Ecto neural progenitor cell (in vitro differentiated cells): ENCODE data around the gene SAA4.
"Not testable (repeated sequence)": the region's sequence is repeated elsewhere in the genome, so short reads cannot be mapped to it uniquely, and the experiment has no call there.

Source experiments
- DNase-seq: peaks from one replicate; pipeline ENCODE4 v3.0.0-alpha.2; 2018; ENCODE audit warnings: low spot score

Gene SAA4, protein sequence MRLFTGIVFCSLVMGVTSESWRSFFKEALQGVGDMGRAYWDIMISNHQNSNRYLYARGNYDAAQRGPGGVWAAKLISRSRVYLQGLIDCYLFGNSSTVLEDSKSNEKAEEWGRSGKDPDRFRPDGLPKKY

DNA sequence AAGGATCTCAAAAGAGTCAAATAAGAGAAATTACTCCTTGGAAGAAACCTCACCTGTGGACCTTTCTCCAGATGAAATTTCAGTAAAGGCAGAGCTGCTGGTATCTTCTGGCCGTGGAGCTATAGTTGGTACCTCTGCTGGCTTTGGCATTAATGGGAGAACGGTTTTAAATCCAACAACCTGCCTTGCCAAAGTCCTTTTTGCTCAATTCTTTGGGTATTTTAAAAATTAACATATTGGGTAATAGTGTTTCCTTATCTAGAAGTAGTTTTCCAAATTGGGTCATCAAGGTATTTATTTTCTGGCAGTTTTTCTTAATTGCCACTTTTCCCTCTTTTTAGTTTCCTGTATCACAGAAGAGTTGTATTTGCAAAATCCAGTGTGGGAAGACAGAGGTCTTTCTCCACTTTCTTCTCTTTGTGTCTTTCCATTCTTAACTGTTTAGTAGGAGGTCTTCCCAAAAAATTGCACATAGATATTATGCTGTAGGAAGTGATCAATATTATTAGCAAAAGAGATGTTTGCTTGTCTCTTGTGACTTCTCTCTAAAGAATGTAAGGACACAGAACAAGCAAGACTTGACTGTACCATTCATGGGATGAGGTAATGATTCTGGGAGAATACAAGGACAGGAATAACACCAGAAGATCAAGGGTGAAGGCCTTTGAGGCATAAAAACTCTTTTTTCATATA lies at the start of gene SAA4:
Gene SAA4 (minus strand): TSS at position 139 of the 693 bp plus-strand sequence. CDS start 876 bp downstream, outside the sequence.
- DNase-seq = no peak

DNA sequence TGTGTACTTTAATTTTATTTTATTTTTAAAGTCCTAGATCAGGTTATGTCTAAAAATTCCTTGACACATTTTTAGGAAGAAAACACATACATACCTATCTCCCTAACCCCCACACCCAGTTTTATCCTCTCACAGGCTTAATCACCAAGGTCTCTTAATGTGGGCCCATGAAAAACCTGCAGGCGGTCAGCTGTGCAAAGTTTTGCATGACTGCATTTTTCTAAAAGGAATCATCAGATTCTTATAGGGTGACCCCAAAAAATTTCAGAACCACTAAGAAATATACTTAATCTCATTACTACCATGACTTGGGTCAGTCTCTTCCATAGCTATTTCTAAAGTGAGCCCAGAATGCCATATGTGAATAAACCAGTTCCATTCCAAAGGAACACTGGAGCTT lies 49.2 kb upstream of the SAA4 start:
- DNase-seq = no peak

DNA sequence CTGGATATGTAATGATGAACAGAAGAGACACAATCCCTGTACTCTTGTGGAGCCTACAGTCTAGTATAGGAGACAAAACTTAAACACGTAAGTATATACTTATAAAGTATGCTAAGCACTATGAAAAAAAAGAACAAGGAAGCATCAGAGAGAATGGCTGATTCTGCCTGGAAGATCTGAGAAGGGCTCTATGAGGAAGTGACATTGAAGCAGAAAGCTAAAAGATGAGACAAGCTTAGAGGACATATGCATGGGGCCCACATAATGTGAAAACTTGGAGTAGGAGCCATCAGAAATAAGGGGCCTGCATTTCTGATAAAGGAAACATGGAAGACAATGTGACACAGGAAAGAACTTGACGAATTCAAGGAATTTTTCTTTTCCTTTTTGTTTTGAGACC lies 46.0 kb upstream of the SAA4 start:
- DNase-seq = no peak

DNA sequence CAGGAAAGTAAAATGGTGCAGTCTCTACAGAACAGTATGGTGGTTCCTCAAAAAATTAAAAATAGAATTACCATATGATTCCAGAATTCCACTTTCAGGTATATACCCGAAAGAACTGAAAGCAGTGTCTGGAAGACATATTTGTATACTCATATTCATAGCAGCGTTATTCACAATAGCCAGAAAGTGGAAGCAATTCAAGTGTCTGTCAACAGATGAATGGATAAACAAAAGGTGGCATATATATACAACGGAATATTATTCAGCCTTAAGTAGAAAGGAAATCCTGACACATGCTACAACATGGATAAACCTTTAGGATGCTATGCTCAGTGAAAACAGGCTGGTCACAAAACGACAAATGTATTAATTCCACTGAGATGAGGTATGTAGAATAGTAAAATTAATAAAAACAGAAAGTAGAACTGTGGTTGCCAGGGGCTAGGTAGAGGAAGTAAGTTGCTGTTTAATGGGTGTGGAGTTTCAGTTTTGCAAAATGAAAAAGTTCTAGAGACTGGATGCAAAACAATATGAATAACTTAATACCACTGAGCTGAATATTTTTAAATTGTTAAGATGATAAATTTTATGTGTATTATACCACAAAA lies 43.9 kb upstream of the SAA4 start:
- no peak for DNase-seq

DNA sequence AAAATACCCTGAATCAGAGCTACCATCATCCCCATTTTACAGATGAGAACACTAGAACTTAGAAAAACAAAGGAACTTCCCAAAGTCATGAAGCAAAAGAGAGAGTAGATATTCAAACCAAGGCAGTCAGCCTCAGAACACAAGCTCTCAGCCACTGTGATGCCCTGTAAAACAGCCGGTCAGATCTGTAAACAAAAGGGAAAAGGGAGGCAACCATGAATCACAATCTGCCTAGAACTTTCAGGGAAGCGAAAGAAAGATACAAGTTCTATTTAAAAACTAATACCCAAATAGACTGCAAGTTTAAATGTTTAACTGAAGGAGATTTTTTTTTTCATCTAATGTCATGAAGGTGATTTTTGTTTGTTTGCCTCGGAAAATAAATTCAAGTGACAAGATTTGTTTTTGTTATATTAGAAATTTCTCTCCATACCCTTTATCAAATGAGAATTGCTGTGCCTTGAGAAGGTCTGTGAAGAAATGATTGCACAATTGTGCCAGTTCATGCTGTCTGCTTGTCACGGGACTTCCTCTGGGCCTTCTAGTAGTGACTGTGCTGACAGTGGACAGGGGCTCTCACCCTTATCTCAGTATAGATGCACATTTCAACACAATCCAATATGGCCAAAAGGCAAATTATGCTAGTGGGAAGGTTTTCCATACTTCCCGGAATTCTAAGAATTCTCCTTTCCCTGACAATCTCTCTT lies 41.1 kb upstream of the SAA4 start:
- DNase-seq = no peak

DNA sequence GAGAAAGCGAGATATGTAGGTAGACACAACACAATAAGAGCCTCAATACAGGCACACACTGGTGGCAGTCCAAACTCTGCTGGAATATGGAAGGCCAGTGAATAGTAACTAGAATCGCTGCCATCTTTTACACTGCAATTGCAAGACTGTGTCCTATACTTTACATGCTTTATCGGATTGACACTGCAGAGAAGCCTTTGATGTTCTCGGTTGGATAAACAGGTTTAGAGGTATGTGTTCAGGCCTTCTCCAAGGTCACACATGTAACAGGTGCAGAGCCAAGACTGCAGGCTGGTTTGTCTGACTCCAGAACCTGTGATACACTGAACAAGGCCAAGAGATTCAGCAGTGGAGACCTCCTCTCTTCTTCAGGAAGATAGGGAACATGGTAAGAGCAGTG lies 34.6 kb upstream of the SAA4 start:
- no peak for DNase-seq

DNA sequence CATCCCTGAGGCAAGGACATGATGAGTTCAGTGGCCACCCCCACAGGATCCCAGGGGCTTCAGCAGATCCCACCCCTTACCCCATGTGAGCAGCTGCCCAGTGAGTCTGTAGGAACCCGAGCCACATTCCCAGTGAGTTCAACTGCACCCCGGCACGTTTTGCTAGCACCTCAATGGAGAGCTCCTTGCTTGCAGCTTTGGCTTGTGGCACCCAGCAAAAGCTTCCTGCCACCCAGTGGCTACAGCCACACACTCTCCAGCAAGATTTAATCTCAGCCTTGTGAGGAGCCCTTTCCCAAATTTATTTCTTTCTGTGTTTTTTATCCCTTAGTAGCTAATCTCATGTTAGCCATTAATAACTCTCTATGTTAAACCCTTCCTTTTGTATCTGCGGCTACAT lies 33.5 kb upstream of the SAA4 start:
- DNase-seq = no peak

DNA sequence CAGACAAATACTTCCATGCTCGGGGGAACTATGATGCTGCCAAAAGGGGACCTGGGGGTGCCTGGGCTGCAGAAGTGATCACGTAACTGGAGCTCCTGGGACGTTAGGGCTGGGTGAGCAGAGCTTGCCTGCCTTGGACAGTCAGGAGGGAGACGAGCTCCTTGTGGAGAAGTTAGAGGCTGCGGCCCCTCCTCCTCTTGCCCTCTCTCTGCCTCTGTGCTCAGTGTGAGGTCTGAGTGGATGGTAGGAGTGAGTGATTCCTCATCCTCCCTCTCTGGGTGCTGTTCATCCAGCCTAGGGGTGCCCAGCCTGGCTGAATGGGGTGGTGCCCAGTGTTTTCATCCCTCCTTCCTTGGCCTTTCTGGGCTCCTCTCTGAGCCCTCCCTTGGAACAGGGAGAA lies 32.6 kb upstream of the SAA4 start:
- DNase-seq = not testable (repeated sequence)

DNA sequence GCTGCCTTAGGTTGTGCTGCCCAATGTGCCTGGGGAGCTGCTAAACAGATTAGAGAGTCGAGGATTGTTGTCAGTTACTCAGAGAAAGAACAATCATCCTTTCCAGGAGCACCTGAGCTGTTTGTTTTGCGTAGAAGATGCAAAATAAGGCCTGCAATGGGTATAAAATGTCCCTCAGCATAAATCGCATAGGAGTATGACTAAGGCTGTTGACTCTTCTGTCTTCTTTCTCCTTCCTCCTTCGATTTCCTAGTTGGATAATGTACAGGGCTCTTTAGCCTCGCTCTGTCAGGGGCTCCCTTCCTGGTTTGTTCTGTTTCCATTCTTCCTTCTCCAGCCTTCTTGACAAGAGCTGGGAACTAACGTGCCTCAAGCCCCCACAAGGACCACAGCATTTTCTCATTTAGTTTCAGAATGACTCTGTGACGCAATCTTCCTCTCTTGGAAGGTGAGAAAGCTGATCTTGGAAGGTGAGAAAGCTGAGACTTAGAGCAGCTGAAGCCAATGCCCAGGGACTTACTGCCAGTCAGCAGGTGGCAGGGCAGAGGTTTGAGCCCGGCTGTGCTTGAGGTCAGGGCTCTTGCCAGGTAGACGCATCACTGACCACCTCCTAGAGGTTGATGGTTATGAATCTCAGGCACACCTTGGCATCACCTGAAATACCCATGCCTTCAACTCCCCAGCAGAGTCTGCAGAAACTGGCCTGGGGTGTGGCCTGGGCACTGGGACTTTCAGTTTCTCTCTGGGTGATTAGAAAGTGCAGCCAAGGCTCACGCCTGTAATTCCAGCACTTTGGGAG lies 30.9 kb upstream of the SAA4 start:
- not testable (repeated sequence) for DNase-seq

DNA sequence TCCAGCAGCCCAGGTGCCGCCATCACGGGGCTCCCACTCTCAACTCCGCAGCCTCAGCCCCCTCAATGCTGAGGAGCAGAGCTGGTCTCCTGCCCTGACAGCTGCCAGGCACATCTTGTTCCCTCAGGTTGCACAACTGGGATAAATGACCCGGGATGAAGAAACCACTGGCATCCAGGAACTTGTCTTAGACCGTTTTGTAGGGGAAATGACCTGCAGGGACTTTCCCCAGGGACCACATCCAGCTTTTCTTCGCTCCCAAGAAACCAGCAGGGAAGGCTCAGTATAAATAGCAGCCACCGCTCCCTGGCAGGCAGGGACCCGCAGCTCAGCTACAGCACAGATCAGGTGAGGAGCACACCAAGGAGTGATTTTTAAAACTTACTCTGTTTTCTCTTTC lies 29.3 kb upstream of the SAA4 start, which contains the start of gene SAA1:
Gene SAA1 (plus strand): TSS at position 316 of the 400 bp plus-strand sequence. CDS start 624 bp downstream, outside the sequence.
- no peak for DNase-seq

DNA sequence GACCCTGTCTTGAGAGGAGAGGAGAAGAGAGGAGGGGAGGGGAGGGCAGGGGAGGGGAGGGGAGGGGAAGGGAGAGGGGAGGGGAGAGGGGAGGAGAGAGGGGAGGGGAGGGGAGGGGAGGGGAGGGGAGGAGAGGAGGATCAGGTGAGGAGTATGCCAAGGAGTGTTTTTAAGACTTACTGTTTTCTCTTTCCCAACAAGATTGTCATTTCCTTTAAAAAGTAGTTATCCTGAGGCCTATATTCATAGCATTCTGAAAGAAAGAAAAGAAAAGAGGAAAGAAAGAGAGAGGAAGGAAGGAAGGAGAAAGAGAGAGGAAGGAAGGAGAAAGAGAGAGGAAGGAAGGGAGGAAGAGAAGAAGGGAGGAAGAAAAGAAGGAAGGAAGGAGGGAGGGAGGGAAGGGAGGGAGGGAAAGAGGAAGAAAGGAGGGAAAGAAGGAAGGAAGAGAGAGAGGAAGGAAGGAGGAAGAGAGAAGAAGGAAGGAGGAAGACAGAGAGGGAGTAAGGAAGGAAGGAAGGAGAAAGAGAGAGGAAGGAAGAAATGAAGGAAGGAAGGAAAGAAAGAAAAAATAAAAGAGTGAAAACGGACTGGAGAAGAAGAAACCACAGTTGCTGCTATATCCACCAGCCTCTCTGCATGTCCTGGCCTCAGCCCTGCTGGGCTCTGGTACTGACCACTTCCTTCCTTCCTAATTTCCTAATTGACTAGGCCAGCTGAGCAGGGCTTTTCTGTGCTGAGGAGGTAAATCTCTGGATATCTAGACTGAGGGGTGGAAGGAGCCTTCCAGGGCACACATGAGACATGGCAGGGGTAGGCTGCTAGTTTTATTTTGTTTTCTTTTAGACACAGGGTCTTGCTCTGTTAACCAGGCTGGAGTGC lies 28.3 kb upstream of the SAA4 start:
- DNase-seq = no peak

DNA sequence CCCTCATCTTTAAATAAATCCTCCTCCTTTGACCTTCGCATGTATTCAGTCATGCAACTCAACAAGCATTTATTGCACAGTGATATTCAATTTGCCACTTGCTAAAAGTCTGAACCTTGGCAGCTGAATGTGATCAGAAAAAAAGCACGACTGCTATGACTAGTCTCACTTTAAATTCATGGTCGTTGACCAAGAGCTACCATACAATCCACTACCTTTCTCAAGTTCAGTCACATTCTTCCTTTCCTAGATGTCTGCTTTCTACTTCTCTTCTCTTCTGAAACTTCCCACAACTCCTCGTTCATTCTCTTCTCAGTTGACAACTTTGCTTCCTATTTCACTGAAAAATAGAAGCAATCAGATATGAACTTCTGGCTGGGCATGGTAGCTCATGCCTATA lies 27.4 kb upstream of the SAA4 start:
- no peak for DNase-seq

DNA sequence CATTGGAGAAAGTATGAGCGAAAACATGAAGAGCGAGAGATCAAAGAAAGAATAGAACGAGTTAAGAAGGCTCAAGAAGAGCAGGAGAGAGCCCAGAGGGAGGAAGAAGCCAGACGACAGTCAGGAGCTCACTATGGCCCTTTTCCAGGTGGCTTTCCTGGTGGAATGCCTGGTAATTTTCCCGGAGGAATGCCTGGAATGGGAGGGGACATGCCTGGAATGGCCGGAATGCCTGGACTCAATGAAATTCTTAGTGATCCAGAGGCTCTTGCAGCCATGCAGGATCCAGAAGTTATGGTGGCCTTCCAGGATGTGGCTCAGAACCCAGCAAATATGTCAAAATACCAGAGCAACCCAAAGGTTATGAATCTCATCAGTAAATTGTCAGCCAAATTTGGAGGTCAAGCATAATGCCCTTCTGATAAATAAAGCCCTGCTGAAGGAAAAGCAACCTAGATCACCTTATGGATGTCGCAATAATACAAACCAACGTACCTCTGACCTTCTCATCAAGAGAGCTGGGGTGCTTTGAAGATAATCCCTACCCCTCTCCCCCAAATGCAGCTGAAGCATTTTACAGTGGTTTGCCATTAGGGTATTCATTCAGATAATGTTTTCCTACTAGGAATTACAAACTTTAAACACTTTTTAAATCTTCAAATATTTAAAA lies 26.2 kb upstream of the SAA4 start:
- DNase-seq = not testable (repeated sequence)

DNA sequence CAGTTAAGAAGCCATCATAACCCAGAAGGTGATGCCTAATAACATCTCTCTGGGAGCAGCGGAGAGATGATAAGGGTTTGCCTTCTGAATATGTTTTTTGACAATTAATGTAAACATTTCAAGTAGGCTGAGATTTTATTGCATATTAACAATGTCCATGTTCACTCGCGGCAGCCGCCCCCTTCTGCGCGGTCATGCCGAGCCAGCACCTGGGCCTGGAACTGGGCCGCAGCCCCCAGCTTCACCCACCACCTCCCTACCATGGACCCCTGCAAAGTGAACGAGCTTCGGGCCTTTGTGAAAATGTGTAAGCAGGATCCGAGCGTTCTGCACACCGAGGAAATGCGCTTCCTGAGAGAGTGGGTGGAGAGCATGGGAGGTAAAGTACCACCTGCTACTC lies 25.1 kb upstream of the SAA4 start:
- DNase-seq = no peak

DNA sequence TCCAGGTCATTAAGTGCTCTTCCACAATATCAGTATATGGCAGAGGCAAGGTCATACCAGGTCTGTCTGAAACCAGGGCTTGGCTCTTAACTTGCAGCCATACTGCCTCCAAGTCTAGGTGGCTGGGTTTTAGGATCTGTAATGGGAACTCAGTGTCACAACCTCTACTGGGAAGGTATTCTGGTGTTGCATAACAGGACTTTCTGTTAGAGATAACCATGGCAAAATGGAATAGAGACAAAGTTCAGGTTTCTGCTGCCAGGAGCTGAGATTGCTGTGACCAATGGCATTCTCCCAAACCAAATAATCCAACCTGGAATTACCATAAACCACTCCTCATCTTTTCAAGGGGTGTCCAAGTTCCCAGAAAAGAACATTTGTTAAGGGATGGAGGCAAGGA lies 22.7 kb upstream of the SAA4 start:
- DNase-seq = no peak

DNA sequence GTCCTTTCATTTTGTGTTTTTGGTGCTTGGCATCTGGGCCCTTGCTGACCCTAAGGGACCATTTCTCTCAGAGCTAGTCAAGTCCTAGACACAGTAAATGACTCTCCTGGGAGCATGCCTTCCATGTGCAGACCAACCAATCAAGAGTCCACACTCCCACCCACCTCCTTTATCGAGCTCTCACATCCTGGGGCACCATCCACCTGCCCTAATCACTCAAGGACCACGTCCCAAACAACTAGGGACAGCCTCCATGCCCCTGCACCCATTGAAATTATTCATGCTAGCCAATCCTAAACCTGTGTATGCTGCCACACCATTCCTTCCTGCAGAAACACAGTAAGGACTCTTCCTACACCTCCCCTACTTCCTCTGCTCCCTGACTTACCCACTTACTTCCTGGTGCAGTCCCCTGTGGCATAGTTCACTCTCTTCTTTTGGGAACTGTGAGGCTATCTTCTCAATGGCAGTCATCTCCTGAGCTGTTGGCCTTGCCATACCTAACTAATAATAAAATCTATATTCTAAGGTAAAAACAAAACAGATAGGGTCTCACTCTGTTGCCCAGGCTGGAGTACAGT lies 18.3 kb upstream of the SAA4 start:
- no peak for DNase-seq

DNA sequence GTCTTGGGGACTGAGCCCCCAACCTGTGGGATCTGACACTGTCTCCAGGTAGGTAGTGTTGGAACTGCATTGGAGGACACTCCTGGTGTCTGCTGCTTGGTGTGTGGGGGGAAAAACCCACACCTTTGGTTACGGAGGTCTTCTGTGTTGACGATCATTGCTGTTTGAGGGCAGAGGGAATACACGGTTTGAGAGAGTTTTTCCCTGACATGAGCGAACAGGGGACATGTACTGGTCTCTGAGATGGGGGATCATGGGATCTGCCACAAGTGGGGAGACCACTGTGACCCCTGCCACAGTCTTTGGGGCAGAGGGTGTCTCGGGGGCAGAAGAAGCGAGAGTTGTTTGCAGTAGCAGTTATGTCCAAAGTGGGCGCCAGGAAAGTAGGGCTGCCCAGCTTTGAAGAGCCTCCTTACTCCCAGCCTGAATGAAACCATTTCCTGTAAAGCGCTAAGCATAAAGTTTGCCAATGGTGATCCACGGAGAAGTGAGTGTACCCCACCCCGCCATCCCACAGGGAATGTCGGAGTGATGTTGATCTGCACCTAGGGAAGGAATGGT lies 17.3 kb upstream of the SAA4 start:
- DNase-seq = no peak

DNA sequence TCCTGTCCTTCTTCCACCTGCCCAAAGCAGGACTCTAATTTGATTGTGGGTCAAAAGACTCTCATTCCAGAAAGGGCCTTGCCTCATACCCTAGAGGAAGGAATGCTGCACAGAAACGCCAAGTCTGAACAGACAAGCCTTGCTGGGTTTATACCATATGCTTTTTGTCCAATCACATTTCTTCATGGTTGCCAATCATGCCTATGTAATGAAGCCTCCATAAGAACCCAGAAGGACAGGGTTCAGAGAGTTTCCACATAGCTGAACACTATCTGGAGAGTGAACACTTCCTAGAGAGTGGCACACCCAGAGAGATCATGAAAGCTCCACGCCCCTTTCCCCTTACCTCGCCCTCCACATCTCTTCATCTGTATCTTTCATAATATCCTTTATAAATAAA lies 16.6 kb upstream of the SAA4 start:
- no peak for DNase-seq

DNA sequence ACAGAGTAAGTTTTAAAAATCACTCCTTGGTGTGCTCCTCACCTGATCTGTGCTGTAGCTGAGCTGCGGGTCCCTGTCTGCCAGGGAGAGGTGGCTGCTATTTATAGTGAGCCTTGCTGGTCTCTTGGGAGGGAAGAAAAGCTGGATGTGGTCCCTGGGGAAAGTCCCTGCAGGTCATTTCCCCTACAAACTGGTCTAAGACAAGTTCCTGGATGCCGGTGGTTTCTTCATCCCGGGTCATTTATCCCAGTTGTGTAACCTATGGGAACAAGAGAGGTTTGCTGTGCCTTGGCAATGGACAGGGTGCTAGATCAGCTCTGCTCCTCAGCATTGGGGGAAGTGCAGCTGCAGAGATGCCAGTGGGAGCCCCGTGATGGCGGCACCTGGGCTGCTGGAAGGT lies 12.0 kb upstream of the SAA4 start, which contains the start of gene SAA2:
Gene SAA2 (minus strand): TSS at position 108 of the 400 bp plus-strand sequence. CDS start 657 bp downstream, outside the sequence.
- no peak for DNase-seq

DNA sequence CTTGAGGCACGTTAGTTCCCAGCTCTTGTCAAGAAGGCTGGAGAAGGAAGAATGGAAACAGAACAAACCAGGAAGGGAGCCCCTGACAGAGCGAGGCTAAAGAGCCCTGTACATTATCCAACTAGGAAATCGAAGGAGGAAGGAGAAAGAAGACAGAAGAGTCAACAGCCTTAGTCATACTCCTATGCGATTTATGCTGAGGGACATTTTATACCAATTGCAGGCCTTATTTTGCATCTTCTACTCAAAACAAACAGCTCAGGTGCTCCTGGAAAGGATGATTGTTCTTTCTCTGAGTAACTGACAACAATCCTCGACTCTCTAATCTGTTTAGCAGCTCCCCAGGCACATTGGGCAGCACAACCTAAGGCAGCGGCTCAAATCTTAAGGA lies 10.6 kb upstream of the SAA4 start:
- not testable (repeated sequence) for DNase-seq
